HEK293 (cell line): ENCODE data around the gene NXN.
"Not testable (repeated sequence)": the region's sequence is repeated elsewhere in the genome, so short reads cannot be mapped to it uniquely, and the experiment has no call there.

Experiments
- CTCF ChIA-PET: fragments of 350-600 bp; formaldehyde crosslinking; extraction: SDS; loops from one replicate; lab custom pipeline; 2021; ENCODE audit warnings: antibody characterized with exemption; lab: Yijun Ruan, JAX
- POLR2A ChIA-PET: fragments of 300-600 bp; formaldehyde crosslinking; extraction: SDS; loops from one replicate; lab custom pipeline; 2020; ENCODE audit warnings: antibody characterized with exemption, inconsistent platforms; lab: Yijun Ruan, JAX
- H3K27ac ChIP-seq: fragments of 200-500 bp; sonication (Bioruptor generic); 2 replicates; pipeline ENCODE4 v1.5.1; 2014; ENCODE audit warnings: low read depth, low read length, control low read depth, inconsistent platforms; ENCODE audit errors: extremely low read depth
- H3K36me3 ChIP-seq, 2 experiments: fragments of 200-500 bp in 1 of 2; sonication (Bioruptor generic) in 1 of 2; 1 replicate in 1 of 2; 2 replicates in 1 of 2; pipeline ENCODE4 v1.5.1; 2014 to 2017; ENCODE audit warnings: inconsistent platforms in 2 of 2, low read length in 2 of 2; ENCODE audit not compliant: control insufficient read depth in 2 of 2, insufficient read depth in 1 of 2
- H3K4me1 ChIP-seq: fragments of 200-500 bp; sonication (Bioruptor generic); 2 replicates; pipeline ENCODE4 v1.5.1; 2014; ENCODE audit warnings: mild to moderate bottlenecking, low read length, inconsistent platforms; ENCODE audit not compliant: control insufficient read depth, insufficient read depth
- H3K4me3 ChIP-seq: 2 replicates; pipeline ENCODE4 v1.5.1; 2011; ENCODE audit warnings: low read depth, mild to moderate bottlenecking, control low read depth, low read length, moderate library complexity
- H3K9me3 ChIP-seq: fragments of 200-500 bp; sonication (Bioruptor generic); 2 replicates; pipeline ENCODE4 v1.5.1; 2014; ENCODE audit warnings: low read depth, low read length, inconsistent platforms; ENCODE audit not compliant: control insufficient read depth, insufficient read depth
- EGR2 ChIP-seq: fragments of 450-650 bp; formaldehyde crosslinking; IDR thresholded peaks from 2 replicates; pipeline ENCODE4 v1.5.1; 2016; ENCODE audit warnings: low read depth, missing biosample characterization, missing genetic modification characterization
- HOXD13 ChIP-seq: sonication (generic); formaldehyde crosslinking; IDR thresholded peaks from 2 replicates; pipeline ENCODE4 v1.8.0; 2022; ENCODE audit warnings: missing genetic modification reagents, borderline replicate concordance
- IKZF3 ChIP-seq: fragments of 450-650 bp; IDR thresholded peaks from 2 replicates; pipeline ENCODE4 v1.5.0; 2018; ENCODE audit warnings: missing biosample characterization, mild to moderate bottlenecking, missing genetic modification characterization, moderate library complexity
- KLF1 ChIP-seq: fragments of 450-650 bp; formaldehyde crosslinking; IDR thresholded peaks from 2 replicates; pipeline ENCODE4 v1.5.1; 2016; ENCODE audit warnings: missing biosample characterization, missing genetic modification characterization
- ZBTB17 ChIP-seq: fragments of 450-650 bp; formaldehyde crosslinking; IDR thresholded peaks from 2 replicates; pipeline ENCODE4 v1.5.1; 2016; ENCODE audit warnings: missing biosample characterization, missing genetic modification characterization
- ZNF146 ChIP-seq: fragments of 450-650 bp; formaldehyde crosslinking; IDR thresholded peaks from 2 replicates; pipeline ENCODE4 v1.5.1; 2016; ENCODE audit warnings: missing biosample characterization, missing genetic modification characterization
- ZNF292 ChIP-seq: fragments of 450-650 bp; formaldehyde crosslinking; IDR thresholded peaks from 2 replicates; pipeline ENCODE4 v1.5.1; 2016; ENCODE audit warnings: low read depth, missing biosample characterization, missing genetic modification characterization, borderline replicate concordance
- ZNF302 ChIP-seq: fragments of 450-650 bp; formaldehyde crosslinking; IDR thresholded peaks from 2 replicates; pipeline ENCODE4 v1.5.1; 2016; ENCODE audit warnings: missing biosample characterization, missing genetic modification characterization, low read depth
- ZNF311 ChIP-seq: fragments of 450-650 bp; formaldehyde crosslinking; IDR thresholded peaks from 2 replicates; pipeline ENCODE4 v1.5.1; 2017; ENCODE audit warnings: missing biosample characterization, missing genetic modification characterization, borderline replicate concordance
- ZNF37A ChIP-seq: fragments of 450-650 bp; IDR thresholded peaks from 2 replicates; pipeline ENCODE4 v1.5.1; 2018; ENCODE audit warnings: missing biosample characterization, missing genetic modification characterization
- ZNF585B ChIP-seq: fragments of 450-650 bp; formaldehyde crosslinking; IDR thresholded peaks from 2 replicates; pipeline ENCODE4 v1.5.1; 2016; ENCODE audit warnings: missing biosample characterization, missing genetic modification characterization
- ZNF624 ChIP-seq: fragments of 450-650 bp; formaldehyde crosslinking; IDR thresholded peaks from 2 replicates; pipeline ENCODE4 v1.5.1; 2017; ENCODE audit warnings: missing biosample characterization, missing genetic modification characterization
- ZNF626 ChIP-seq: fragments of 450-650 bp; sonication (Bioruptor Pico); formaldehyde crosslinking; IDR thresholded peaks from 2 replicates; pipeline ENCODE4 v1.5.1; 2018; ENCODE audit warnings: missing biosample characterization, missing genetic modification characterization, inconsistent platforms
- ZNF654 ChIP-seq: fragments of 450-650 bp; formaldehyde crosslinking; IDR thresholded peaks from 2 replicates; pipeline ENCODE4 v1.5.1; 2016; ENCODE audit warnings: low read depth, missing biosample characterization, missing genetic modification characterization
- ZNF670 ChIP-seq: fragments of 450-650 bp; formaldehyde crosslinking; IDR thresholded peaks from 2 replicates; pipeline ENCODE4 v1.5.1; 2016; ENCODE audit warnings: missing biosample characterization, missing genetic modification characterization, low read depth
- TF ChIP-seq, protein P1 (sequence below): fragments of 450-650 bp; formaldehyde crosslinking; IDR thresholded peaks from 2 replicates; pipeline ENCODE4 v1.5.1; 2016; ENCODE audit warnings: missing biosample characterization, missing genetic modification characterization
- TF ChIP-seq, protein P2 (sequence below): sonication (generic); formaldehyde crosslinking; IDR thresholded peaks from 2 replicates; pipeline ENCODE4 v1.8.1; 2022; ENCODE audit warnings: mild to moderate bottlenecking, moderate library complexity, missing genetic modification reagents

NXN gene

DNA sequence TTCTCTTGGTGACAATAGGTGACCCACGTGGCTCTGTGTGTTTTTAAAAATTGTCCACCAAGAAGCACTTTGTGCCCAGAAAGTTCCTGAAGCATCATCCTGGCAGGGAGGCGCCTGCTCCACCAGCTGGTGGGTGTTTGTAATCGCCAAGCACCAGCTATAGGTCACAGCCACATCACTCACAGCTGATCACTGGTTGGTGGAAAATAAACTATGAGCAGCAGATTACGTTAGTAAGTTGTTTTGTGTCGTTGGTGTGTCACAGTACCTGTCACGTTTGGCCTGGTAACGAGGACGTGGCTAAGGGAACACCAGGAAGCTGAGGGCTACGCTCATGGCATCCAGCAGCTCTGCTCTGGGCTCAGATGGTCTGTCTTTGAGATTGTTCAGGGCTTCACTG lies 187.3 kb downstream of the NXN start:
- POLR2A ChIA-PET: interaction anchor here (1.5 to 5.9 kb wide), 2 partner anchors 10 to 188 kb away, joined by 7 to 33 read pairs; partner anchors contain the start of genes GLOD4, MRM3 and NXN
- Histone ChIP-seq H3K4me1 (no peaks in the 10 kb centered on the region), H3K9me3 (no peaks in the 10 kb centered on the region), H3K36me3 (peaks cover 18 to 61% of the 10 kb centered on the region in 2 experiments), H3K4me3 (no peak overlapping the region), H3K27ac (no peak overlapping the region)
- TF ChIP-seq ZBTB17 (tag by site-specific recombination) (0 out of 2 replicates have a peak, but pooled peaks have one; percentile 12), ZNF654 (tag by site-specific recombination) (0 out of 2 replicates have a peak, but pooled peaks have one; percentile 5)
- TF ChIP-seq, protein P1, sequence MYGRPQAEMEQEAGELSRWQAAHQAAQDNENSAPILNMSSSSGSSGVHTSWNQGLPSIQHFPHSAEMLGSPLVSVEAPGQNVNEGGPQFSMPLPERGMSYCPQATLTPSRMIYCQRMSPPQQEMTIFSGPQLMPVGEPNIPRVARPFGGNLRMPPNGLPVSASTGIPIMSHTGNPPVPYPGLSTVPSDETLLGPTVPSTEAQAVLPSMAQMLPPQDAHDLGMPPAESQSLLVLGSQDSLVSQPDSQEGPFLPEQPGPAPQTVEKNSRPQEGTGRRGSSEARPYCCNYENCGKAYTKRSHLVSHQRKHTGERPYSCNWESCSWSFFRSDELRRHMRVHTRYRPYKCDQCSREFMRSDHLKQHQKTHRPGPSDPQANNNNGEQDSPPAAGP: no peak
- TF ChIP-seq, all 188 proteins: peak for 2
- CTCF ChIA-PET: interaction anchor here (0.8 to 11.0 kb wide), 5 partner anchors 39 to 207 kb away, joined by 3 to 173 read pairs (median 3); partner anchors contain the start of genes NXN and TIMM22

DNA sequence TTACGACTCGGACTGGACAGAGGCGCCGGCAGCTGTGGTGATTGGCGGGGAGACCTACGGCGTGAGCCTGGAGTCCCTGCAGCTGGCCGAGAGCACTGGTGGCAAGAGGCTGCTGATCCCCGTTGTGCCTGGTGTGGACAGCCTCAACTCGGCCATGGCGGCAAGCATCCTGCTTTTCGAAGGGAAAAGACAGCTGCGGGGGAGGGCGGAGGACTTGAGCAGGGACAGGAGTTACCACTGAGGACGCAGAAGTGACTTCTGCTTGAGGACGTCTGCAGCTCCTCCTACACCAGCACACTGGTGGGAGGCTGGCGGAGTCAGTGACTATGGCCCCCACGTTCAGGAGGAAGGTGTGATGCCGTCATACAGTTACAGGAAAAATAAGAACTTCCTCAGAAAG lies 187.7 kb downstream of the NXN start:
- H3K4me1 ChIP-seq: no peaks in the 10 kb centered on the region
- H3K27ac ChIP-seq: no peak overlapping the region
- CTCF ChIA-PET: interaction anchor here (0.8 to 11.0 kb wide), 5 partner anchors 38 to 207 kb away, joined by 3 to 173 read pairs (median 3); partner anchors contain the start of genes NXN and TIMM22
- no peak overlapping the region for H3K4me3 ChIP-seq
- H3K9me3 ChIP-seq: no peaks in the 10 kb centered on the region
- TF ChIP-seq ZNF670 (tag by site-specific recombination) (no peak), ZNF37A (no peak), EGR2 (0 out of 2 replicates have a peak, but pooled peaks have one; percentile 23)
- TF ChIP-seq, protein P2, sequence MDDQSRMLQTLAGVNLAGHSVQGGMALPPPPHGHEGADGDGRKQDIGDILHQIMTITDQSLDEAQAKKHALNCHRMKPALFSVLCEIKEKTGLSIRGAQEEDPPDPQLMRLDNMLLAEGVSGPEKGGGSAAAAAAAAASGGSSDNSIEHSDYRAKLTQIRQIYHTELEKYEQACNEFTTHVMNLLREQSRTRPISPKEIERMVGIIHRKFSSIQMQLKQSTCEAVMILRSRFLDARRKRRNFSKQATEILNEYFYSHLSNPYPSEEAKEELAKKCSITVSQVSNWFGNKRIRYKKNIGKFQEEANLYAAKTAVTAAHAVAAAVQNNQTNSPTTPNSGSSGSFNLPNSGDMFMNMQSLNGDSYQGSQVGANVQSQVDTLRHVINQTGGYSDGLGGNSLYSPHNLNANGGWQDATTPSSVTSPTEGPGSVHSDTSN (CRISPR knock-in tag): no peak
- H3K36me3 ChIP-seq: peaks cover 23 to 65% of the 10 kb centered on the region in 2 experiments
- POLR2A ChIA-PET: interaction anchor here (0.6 to 5.9 kb wide), 3 partner anchors 9 to 193 kb away, joined by 5 to 33 read pairs (median 7); partner anchors contain the start of genes GLOD4, MRM3 and NXN

DNA sequence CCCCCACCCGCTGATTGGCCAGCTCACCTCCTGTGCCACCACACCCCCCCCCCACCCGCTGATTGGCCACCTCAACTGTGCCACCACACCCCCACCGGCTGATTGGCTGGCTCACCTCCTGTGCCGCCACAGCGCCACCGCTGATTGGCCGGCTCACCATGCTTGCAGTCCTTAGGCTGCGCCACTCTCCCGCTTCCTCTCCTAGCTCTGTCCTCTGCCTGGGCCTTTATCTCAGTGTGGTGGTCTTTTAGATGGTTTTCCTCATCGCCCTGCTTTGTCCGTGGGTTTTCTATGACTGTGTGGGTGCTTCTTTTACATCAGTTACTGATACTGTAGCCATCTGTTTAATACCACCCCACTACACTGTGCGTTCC lies 188.7 kb downstream of the NXN start:
- CTCF ChIA-PET, H3K4me1 ChIP-seq, H3K9me3 ChIP-seq, H3K4me3 ChIP-seq, H3K27ac ChIP-seq: not testable (repeated sequence)
- POLR2A ChIA-PET: interaction anchor here (0.6 to 5.9 kb wide), 2 partner anchors 189 to 195 kb away, joined by 3 to 33 read pairs; partner anchors contain the start of gene NXN
- H3K36me3 ChIP-seq: peaks cover 23 to 70% of the 10 kb centered on the region in 2 experiments

DNA sequence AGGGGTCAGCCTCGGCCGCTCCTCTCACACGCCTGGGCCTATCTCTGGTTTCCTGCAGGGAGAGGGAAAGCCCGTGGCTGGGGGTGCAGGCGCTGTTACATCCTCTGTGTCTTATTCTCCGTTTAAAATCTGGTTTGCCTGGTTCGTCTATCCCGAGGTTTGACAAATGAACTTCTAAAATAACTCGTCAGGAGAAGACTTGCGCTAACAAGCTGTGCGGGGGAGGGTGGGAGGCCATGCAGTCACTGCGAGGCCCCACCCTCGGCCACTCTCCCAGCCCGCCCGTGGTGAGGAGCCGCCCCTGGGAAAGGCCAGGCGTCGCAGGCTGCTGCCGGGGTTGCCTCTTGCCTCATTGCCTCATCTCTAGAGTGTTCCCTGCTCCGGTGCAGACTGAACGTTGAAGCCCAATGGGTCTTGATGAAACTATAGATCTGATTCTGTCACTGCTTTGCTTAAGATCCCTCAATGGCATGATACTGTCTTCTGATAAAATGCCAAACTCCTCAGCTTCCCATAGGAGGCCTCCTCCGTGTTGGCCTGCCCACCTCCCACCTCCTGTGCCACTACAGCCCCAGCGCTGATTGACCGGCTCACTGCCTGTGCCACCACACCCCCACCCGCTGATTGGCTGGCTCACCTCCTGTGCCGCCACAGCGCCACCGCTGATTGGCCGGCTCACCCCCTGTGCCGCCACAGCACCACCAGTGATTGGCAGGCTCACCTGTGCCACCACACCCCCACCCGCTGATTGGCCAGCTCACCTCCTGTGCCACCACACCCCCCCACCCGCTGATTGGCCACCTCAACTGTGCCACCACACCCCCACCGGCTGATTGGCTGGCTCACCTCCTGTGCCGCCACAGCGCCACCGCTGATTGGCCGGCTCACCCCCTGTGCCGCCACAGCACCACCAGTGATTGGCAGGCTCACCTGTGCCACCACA lies 189.4 kb downstream of the NXN start:
- H3K27ac ChIP-seq: not testable (repeated sequence)

DNA sequence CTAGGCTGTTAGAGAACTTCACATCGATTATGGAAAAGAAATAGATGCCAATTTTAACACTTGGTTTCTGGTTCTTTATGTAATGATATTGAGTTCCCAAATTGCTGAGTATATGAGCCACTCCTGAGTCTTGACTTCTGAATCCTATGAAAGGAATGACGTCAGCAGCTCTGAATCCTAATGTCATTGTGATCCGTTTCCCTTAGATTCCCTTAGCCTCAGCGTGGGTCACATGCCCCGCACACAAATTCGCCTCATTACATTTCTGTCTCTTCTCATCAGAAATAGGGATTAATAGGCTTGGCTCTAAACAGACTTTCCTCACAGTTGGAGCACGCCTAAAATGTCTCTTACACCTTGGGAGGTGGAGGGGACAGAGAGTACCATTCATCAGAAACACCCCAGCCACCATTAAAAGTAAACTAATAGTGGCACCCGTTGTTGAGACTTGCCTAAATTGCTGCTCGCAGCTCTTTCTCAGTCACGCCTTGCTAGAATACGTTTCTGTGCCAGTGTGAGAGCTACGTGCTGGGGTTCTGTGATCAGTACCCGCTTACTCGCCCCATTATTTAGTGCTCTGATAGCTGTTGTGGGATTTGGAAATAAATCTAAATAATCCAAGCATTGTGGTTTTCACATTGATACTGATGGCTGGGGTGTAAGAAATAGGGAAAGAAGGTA lies 190.3 kb downstream of the NXN start:
- no peaks in the 10 kb centered on the region for H3K9me3 ChIP-seq
- H3K4me1 ChIP-seq: no peaks in the 10 kb centered on the region
- no peak overlapping the region for H3K27ac ChIP-seq
- peaks cover 23 to 83% of the 10 kb centered on the region in 2 experiments for H3K36me3 ChIP-seq
- TF ChIP-seq ZNF585B (tag by site-specific recombination) (no peak), HOXD13 (no peak), IKZF3 (tag by site-specific recombination) (no peak), ZNF302 (tag by site-specific recombination) (no peak), ZNF292 (tag by site-specific recombination) (no peak), ZNF624 (tag by site-specific recombination) (no peak), ZNF626 (no peak), ZNF311 (no peak), ZNF146 (no peak)
- ChIA-PET CTCF (interaction anchor here (1.6 kb wide), 1 partner anchor 191 kb away, joined by 4 read pairs; no protein-coding TSS in a partner anchor), POLR2A (interaction anchor here (0.8 to 2.3 kb wide), 4 partner anchors 36 to 192 kb away, joined by 3 to 8 read pairs (median 4); partner anchors contain the start of gene NXN)
- H3K4me3 ChIP-seq: no peak overlapping the region

More for the DNA sequence above, 189.4 kb downstream of the NXN start:
- POLR2A ChIA-PET: interaction anchor here (0.6 to 5.9 kb wide), 3 partner anchors 189 to 195 kb away, joined by 3 to 33 read pairs (median 8); partner anchors contain the start of gene NXN
- H3K36me3 ChIP-seq: peaks cover 23 to 74% of the 10 kb centered on the region in 2 experiments
- H3K4me3 ChIP-seq, H3K4me1 ChIP-seq, CTCF ChIA-PET, H3K9me3 ChIP-seq: not testable (repeated sequence)
- peak; percentile 81 for TF ChIP-seq KLF1 (tag by site-specific recombination)
